Common myeloid progenitor, CD34-positive (primary cell): Measurements from ENCODE around the gene A1BG.
A peak's percentile ranks its signal among the peaks of the same experiment; 100 is the strongest.

Experiments
- CTCF ChIA-PET: fragments of 350-600 bp; sonication (Branson Sonifier 250); formaldehyde crosslinking; loops from one replicate; lab custom pipeline; 2021; ENCODE audit warnings: antibody characterized with exemption; lab: Charles Lee
- POLR2A ChIA-PET: fragments of 350-600 bp; sonication (Branson Sonifier 250); formaldehyde crosslinking; loops from one replicate; lab custom pipeline; 2021; ENCODE audit warnings: antibody characterized with exemption; lab: Charles Lee
- DNase-seq, 3 donors: peaks; one replicate each; pipeline versions ENCODE4 v3.0.0 to v3.0.0-alpha.2; 2013
- H3K27ac ChIP-seq, 2 experiments: 1 replicate in 1 of 2; 2 replicates in 1 of 2; pipeline ENCODE4 v1.7.0; 2013; ENCODE audit warnings: inconsistent platforms in 2 of 2, low read length in 2 of 2, mild to moderate bottlenecking in 2 of 2, low read depth in 1 of 2, moderate library complexity in 1 of 2; ENCODE audit not compliant: severe bottlenecking in 2 of 2, insufficient read depth in 1 of 2, poor library complexity in 1 of 2
- H3K27me3 ChIP-seq, 5 experiments: replicated peaks in 2 of 5; 1 replicate in 3 of 5; 2 replicates in 2 of 5; pipeline versions ENCODE4 v1.6.1 to v1.7.0; 2013; ENCODE audit warnings: low read length in 4 of 5, mild to moderate bottlenecking in 2 of 5, moderate library complexity in 2 of 5, inconsistent platforms in 1 of 5; ENCODE audit not compliant: insufficient read depth in 5 of 5, control insufficient read depth in 4 of 5
- H3K36me3 ChIP-seq, 4 experiments: 1 replicate in 2 of 4; 2 replicates in 2 of 4; pipeline versions ENCODE4 v1.6.1 to v1.7.0; 2013; ENCODE audit warnings: low read length in 3 of 4, control low read depth in 1 of 4, mild to moderate bottlenecking in 1 of 4; ENCODE audit not compliant: control insufficient read depth in 4 of 4, insufficient read depth in 4 of 4
- H3K4me1 ChIP-seq, 4 experiments: 1 replicate in 3 of 4; 2 replicates in 1 of 4; pipeline versions ENCODE4 v1.6.1 to v1.7.1; 2013; ENCODE audit warnings: low read length in 3 of 4, mild to moderate bottlenecking in 3 of 4, control low read depth in 1 of 4, inconsistent platforms in 1 of 4, moderate library complexity in 1 of 4; ENCODE audit not compliant: control insufficient read depth in 4 of 4, insufficient read depth in 4 of 4; ENCODE audit errors: control extremely low read depth in 1 of 4
- H3K4me3 ChIP-seq, 7 experiments: 1 replicate in 4 of 7; 2 replicates in 3 of 7; pipeline versions ENCODE4 v1.5.1 to v1.7.0; 2013; ENCODE audit warnings: mild to moderate bottlenecking in 7 of 7, low read length in 6 of 7, moderate library complexity in 6 of 7, inconsistent platforms in 2 of 7, low read depth in 2 of 7, control low read depth in 1 of 7; ENCODE audit not compliant: insufficient read depth in 4 of 7, control insufficient read depth in 1 of 7; ENCODE audit errors: extremely low read depth in 1 of 7
- H3K9me3 ChIP-seq, 5 experiments: 1 replicate in 4 of 5; 2 replicates in 1 of 5; pipeline versions ENCODE4 v1.6.1 to v1.7.1; 2013; ENCODE audit warnings: low read length in 4 of 5, mild to moderate bottlenecking in 2 of 5, inconsistent platforms in 1 of 5, low read depth in 1 of 5, moderate library complexity in 1 of 5; ENCODE audit not compliant: control insufficient read depth in 4 of 5, insufficient read depth in 2 of 5; ENCODE audit errors: control extremely low read depth in 1 of 5
- WGBS: methylation state at CpG from one replicate; pipeline ENCODE4 v1.1.5; 2013; ENCODE audit not compliant: insufficient coverage; 5-methylcytosine and 5-hydroxymethylcytosine counted together

The A1BG gene

GRCh38 chr19:58364146-58364545, 10.9 kb upstream of the A1BG start:
- ChIA-PET CTCF (interaction anchor here (0.8 to 2.0 kb wide), 9 partner anchors 9 to 216 kb away, joined by 3 to 8 read pairs (median 4); partner anchors contain the start of gene ZNF837), POLR2A (interaction anchor here (0.6 to 1.9 kb wide), 2 partner anchors 17 to 59 kb away, joined by 3 to 6 read pairs; no protein-coding TSS in a partner anchor)
- Histone ChIP-seq H3K4me3 (peak overlapping the region in 2 of 7 experiments; percentile 11 to 28), H3K9me3 (peaks cover 0 to 3% (median 0%) of the 10 kb centered on the region in 5 experiments), H3K36me3 (peaks cover 0 to 9% (median 1%) of the 10 kb centered on the region in 4 experiments), H3K4me1 (peaks cover 2 to 34% (median 25%) of the 10 kb centered on the region in 4 experiments), H3K27me3 (no peaks in the 10 kb centered on the region), H3K27ac (no peak overlapping the region)
- DNase-seq: peak; percentile 83 to 95 (median 94)
- WGBS: 0% methylated on average over 3 of the region's 5 CpGs

GRCh38 chr19:58362272-58362994, 9.1 kb upstream of the A1BG start, which contains the start of gene ZNF497:
Gene ZNF497, minus strand, starts transcription at chr19:58362751. Its CDS starts 5,116 bp downstream, at chr19:58357635.
- H3K27me3 ChIP-seq: peaks cover 0 to 3% (median 0%) of the 10 kb centered on the region in 5 experiments
- ChIA-PET POLR2A (interaction anchor here (0.7 to 1.2 kb wide), 6 partner anchors 11 to 181 kb away, joined by 3 to 9 read pairs (median 4); partner anchors contain the start of genes TRIM28, ZBTB45, ZNF446 and ZNF584), CTCF (interaction anchor here (0.9 to 2.1 kb wide), 7 partner anchors 10 to 107 kb away, joined by 3 to 8 read pairs (median 3); partner anchors contain the start of genes ZNF584 and ZSCAN22)
- DNase-seq: peak; percentile 94 to 96 (median 96)
- H3K4me1 ChIP-seq: peaks cover 2 to 34% (median 30%) of the 10 kb centered on the region in 4 experiments
- peaks cover 0 to 6% (median 2%) of the 10 kb centered on the region in 4 experiments for H3K36me3 ChIP-seq
- H3K27ac ChIP-seq: peak within 1 kb of the TSS; percentile 77 to 90
- 0% methylated on average over 70 of the region's 74 CpGs for WGBS
- peaks cover 0 to under 1% (median 0%) of the 10 kb centered on the region in 5 experiments for H3K9me3 ChIP-seq
- peak within 1 kb of the TSS; percentile 69 to 94 (median 85) for H3K4me3 ChIP-seq

- ChIA-PET POLR2A (interaction anchor here (1.0 to 1.2 kb wide), 4 partner anchors 12 to 115 kb away, joined by 3 to 9 read pairs (median 4); partner anchors contain the start of genes ZNF446 and ZNF584), CTCF (interaction anchor here (1.0 to 2.1 kb wide), 4 partner anchors 11 to 35 kb away, joined by 3 to 8 read pairs (median 3); partner anchors contain the start of gene ZSCAN22)
- Histone ChIP-seq H3K4me3 (peak overlapping the region; percentile 69 to 94 (median 85)), H3K9me3 (peaks cover 0 to 4% (median 0%) of the 10 kb centered on the region in 5 experiments), H3K27me3 (peaks cover 0 to 4% (median 0%) of the 10 kb centered on the region in 5 experiments), H3K27ac (peak overlapping the region; percentile 77 to 90), H3K36me3 (peaks cover 0 to 3% (median under 1%) of the 10 kb centered on the region in 4 experiments), H3K4me1 (peaks cover 2 to 37% (median 34%) of the 10 kb centered on the region in 4 experiments)
- WGBS: 9% methylated on average over 27 of the region's 28 CpGs
- peak in 1 of 3 donors; percentile 63 for DNase-seq
Observed at GRCh38 chr19:58361900-58362271, 8.6 kb upstream of the A1BG start.

- peaks cover 0 to 6% (median 1%) of the 10 kb centered on the region in 4 experiments for H3K36me3 ChIP-seq
- peaks cover 0 to 7% (median 0%) of the 10 kb centered on the region in 5 experiments for H3K27me3 ChIP-seq
- peaks cover 0 to 4% (median 0%) of the 10 kb centered on the region in 5 experiments for H3K9me3 ChIP-seq
- peak overlapping the region in 1 of 7 experiments; percentile 66 for H3K4me3 ChIP-seq
- 90% methylated on average over 17 of the region's 19 CpGs for WGBS
- peaks cover 0 to 39% (median 17%) of the 10 kb centered on the region in 4 experiments for H3K4me1 ChIP-seq
- H3K27ac ChIP-seq: no peak overlapping the region
- ChIA-PET POLR2A (interaction anchor here (1.7 kb wide), 1 partner anchor 11 kb away, joined by 8 read pairs; no protein-coding TSS in a partner anchor), CTCF (no interaction called here)
- no peak for DNase-seq
Observed at GRCh38 chr19:58357481-58358145, 4.3 kb upstream of the A1BG start.

- POLR2A ChIA-PET: interaction anchor here (1.7 kb wide), 1 partner anchor 10 kb away, joined by 8 read pairs; no protein-coding TSS in a partner anchor
- H3K27ac ChIP-seq: no peak overlapping the region
- DNase-seq: peak in 1 of 3 donors; percentile 25
- peaks cover 0 to 6% (median 3%) of the 10 kb centered on the region in 4 experiments for H3K36me3 ChIP-seq
- WGBS: 48% methylated on average over 74 of the region's 75 CpGs
- peaks cover 0 to 4% (median 0%) of the 10 kb centered on the region in 5 experiments for H3K9me3 ChIP-seq
- peaks cover 0 to 7% (median 0%) of the 10 kb centered on the region in 5 experiments for H3K27me3 ChIP-seq
- H3K4me1 ChIP-seq: peaks cover 0 to 35% (median 16%) of the 10 kb centered on the region in 4 experiments
- CTCF ChIA-PET: interaction anchor here (0.7 kb wide), 1 partner anchor 41 kb away, joined by 3 read pairs; no protein-coding TSS in a partner anchor
- peak overlapping the region in 4 of 7 experiments; percentile 38 to 75 (median 67) for H3K4me3 ChIP-seq
Observed at GRCh38 chr19:58356766-58357480, 3.6 kb upstream of the A1BG start.
